Glutamatergic neuron (in vitro differentiated cells): ENCODE measurements around the gene EPHB3. TPM values are rescaled to one million over a fixed set of nuclear protein-coding genes. Genes with fewer than 3 reads are reported as not detected.
"Not testable (repeated sequence)": the region's sequence is repeated elsewhere in the genome, so short reads cannot be mapped to it uniquely, and the experiment has no call there.

ENCODE experiments used
- DNase-seq: peaks from one replicate; pipeline ENCODE4 v3.0.0; 2022
- H3K27ac Mint-ChIP-seq: one replicate; pipeline ENCODE4 v1.8.0; 2020; ENCODE audit warnings: mild to moderate bottlenecking, mixed read lengths, inconsistent platforms; ENCODE audit not compliant: unreplicated experiment
- H3K27me3 Mint-ChIP-seq: one replicate; pipeline ENCODE4 v1.8.0; 2020; ENCODE audit warnings: mild to moderate bottlenecking, moderate library complexity, mixed read lengths, inconsistent platforms; ENCODE audit not compliant: unreplicated experiment
- H3K36me3 Mint-ChIP-seq: one replicate; pipeline ENCODE4 v1.8.0; 2020; ENCODE audit warnings: mild to moderate bottlenecking, mixed read lengths, inconsistent platforms; ENCODE audit not compliant: unreplicated experiment
- H3K4me1 Mint-ChIP-seq: one replicate; pipeline ENCODE4 v1.8.0; 2020; ENCODE audit warnings: mild to moderate bottlenecking, low read depth, mixed read lengths, inconsistent platforms; ENCODE audit not compliant: unreplicated experiment
- H3K4me3 Mint-ChIP-seq: one replicate; pipeline ENCODE4 v1.8.0; 2020; ENCODE audit warnings: mild to moderate bottlenecking, mixed read lengths, inconsistent platforms; ENCODE audit not compliant: unreplicated experiment
- H3K9me3 Mint-ChIP-seq: one replicate; pipeline ENCODE4 v1.8.0; 2020; ENCODE audit warnings: mild to moderate bottlenecking, moderate library complexity, mixed read lengths, inconsistent platforms; ENCODE audit not compliant: unreplicated experiment
- total RNA-seq: library from RNA; stranded (reverse); fragmentation: NEBNext Ultra II Directional; extraction: Animal tissue kit (Norgen Biotek cat#: 25700); gene quantifications from one replicate; pipeline ENCODE4 v1.2.1, GENCODE V29; 2021; ENCODE audit not compliant: unreplicated experiment
- TF ChIP-seq, protein P1 (sequence below): fragments of 200-600 bp; sonication (generic); IDR thresholded peaks from one replicate; pipeline ENCODE4 v1.5.0; 2021; ENCODE audit not compliant: partially characterized antibody, unreplicated experiment

The EPHB3 gene
- total RNA-seq, 1 donor from 2014 or later = 5.0 TPM

DNA sequence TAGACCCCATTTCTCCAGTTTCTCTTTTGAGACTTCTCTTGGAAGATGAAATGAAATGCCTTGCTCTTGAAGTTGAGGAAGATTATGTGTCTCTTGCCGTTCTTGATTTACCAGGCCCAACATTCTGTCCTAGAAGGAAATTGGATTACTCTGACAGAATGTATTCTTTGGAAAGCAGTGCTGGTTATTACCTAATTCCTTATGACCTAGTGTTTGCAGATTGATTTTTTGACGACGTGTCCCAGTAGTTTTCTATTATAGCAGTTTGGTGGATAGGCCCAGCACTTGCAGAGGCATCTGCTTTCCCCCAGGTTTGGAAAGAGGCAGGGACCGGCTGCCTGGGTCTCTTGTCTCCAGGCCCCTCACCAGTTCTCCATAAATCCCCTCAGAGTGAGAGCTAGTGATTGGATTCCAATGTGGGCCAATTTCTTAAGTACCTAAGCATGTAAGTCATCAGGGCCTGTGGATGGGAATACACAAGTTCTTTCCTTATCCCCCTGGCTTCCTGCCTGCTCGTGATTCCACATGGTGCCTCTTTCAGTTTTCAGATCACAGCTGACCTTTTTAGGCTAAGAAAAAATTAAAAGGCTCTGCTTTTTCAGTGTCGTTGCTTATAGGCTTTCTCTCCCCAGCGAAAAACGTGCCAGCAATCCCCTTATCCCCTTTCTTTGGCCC is 50.2 kb downstream of the EPHB3 start:
- Mint-ChIP-seq H3K27ac (no peak overlapping the region), H3K27me3 (peaks cover 10% of the 10 kb centered on the region), H3K4me3 (no peak overlapping the region), H3K36me3 (peaks cover 5% of the 10 kb centered on the region), H3K9me3 (peaks cover 4% of the 10 kb centered on the region), H3K4me1 (peaks cover 5% of the 10 kb centered on the region)
- TF ChIP-seq, protein P1, sequence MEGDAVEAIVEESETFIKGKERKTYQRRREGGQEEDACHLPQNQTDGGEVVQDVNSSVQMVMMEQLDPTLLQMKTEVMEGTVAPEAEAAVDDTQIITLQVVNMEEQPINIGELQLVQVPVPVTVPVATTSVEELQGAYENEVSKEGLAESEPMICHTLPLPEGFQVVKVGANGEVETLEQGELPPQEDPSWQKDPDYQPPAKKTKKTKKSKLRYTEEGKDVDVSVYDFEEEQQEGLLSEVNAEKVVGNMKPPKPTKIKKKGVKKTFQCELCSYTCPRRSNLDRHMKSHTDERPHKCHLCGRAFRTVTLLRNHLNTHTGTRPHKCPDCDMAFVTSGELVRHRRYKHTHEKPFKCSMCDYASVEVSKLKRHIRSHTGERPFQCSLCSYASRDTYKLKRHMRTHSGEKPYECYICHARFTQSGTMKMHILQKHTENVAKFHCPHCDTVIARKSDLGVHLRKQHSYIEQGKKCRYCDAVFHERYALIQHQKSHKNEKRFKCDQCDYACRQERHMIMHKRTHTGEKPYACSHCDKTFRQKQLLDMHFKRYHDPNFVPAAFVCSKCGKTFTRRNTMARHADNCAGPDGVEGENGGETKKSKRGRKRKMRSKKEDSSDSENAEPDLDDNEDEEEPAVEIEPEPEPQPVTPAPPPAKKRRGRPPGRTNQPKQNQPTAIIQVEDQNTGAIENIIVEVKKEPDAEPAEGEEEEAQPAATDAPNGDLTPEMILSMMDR = no peak
- DNase-seq = no peak

DNA sequence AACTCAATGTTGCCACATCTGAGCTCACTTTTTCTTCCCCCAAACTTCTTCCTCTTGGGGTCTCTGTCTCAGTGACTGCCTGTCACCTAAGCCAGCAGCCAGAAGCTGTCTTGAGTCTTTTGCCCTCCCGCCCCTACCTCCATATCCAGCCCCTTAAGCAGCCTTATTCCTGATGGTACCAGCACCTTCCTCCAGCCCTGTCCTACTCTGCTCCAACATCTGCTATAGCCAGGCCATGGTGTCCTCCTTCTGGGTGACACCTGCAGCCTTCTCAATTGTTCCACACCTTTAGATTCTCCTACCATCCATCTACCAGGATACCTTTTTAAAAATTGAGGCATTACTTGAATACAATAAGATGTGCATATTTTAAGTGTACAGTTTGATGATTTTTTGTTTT is 53.8 kb downstream of the EPHB3 start:
- peaks cover 5% of the 10 kb centered on the region for H3K4me1 Mint-ChIP-seq
- no peak overlapping the region for H3K27ac Mint-ChIP-seq
- TF ChIP-seq, protein P1 = no peak
- H3K4me3 Mint-ChIP-seq = no peak overlapping the region
- peaks cover 5% of the 10 kb centered on the region for H3K36me3 Mint-ChIP-seq
- peaks cover 11% of the 10 kb centered on the region for H3K27me3 Mint-ChIP-seq
- peaks cover 7% of the 10 kb centered on the region for H3K9me3 Mint-ChIP-seq
- no peak for DNase-seq

DNA sequence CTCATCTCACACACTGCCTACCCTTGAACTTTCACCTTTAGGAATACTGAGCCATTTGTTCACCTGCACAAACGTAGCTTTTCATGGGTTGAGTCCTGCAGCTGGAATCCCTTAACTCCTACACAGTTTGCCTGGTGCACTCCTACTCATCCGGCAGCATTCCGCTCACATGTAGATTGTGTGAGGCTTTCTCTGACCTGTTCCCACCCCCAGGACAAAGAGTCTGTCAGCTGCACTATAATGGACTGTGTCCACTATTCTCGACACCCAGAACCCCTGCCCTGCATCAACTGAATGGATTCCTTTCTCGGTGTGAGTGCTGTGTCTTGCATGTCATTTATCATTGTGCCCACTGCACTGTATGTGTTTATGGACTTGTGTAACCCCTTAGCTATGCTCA is 54.9 kb downstream of the EPHB3 start:
- TF ChIP-seq, protein P1 = no peak
- Mint-ChIP-seq H3K27ac (no peak overlapping the region), H3K4me3 (no peak overlapping the region), H3K9me3 (peaks cover 7% of the 10 kb centered on the region), H3K27me3 (peaks cover 8% of the 10 kb centered on the region), H3K4me1 (peaks cover 5% of the 10 kb centered on the region), H3K36me3 (no peaks in the 10 kb centered on the region)
- DNase-seq = no peak

DNA sequence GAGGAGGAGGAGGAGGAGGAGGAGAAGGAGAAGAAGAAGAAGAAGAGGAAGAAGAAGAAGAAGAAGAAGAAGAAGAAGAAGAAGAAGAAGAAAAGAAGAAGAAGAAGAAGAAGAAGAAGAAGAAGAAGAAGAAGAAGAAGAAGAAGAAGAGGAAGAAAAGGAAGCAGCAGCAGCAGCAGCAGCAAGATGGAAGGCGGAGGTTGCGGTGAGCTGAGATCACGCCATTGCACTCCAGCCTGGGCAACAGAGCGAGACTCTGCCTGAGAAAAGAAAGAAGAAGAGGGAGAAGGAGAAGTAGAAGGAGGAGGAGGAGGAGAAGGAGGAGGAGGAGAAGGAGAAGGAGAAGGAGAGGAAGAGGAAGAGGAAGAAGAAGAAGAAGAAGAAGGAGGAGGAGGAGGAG is 55.7 kb downstream of the EPHB3 start:
- H3K27me3 Mint-ChIP-seq, DNase-seq, H3K27ac Mint-ChIP-seq: not testable (repeated sequence)

DNA sequence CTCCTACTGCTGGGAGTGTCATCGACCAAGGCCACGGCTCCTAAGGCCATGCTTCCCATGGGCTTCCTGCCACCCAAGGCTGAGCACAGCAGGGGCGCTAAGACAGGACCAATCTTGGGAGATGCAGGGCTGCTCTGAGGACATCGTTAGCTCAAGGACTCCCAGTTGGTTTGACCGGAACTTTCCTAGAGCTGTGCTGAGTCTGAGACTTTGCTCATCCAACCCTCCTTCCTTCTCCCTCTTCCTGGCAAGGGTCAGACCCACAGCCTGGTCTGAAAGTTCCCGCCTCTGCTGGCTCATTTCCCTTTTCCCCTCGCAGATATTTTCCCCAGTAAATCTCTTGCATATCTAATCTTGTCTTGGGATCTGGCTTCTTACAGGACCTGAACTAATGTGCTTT is 57.2 kb downstream of the EPHB3 start:
- no peak overlapping the region for H3K4me3 Mint-ChIP-seq
- no peak overlapping the region for H3K27ac Mint-ChIP-seq
- DNase-seq = no peak
- H3K4me1 Mint-ChIP-seq = peaks cover under 1% of the 10 kb centered on the region
- peaks cover 5% of the 10 kb centered on the region for H3K9me3 Mint-ChIP-seq
- TF ChIP-seq, protein P1 = no peak
- H3K27me3 Mint-ChIP-seq = peaks cover 8% of the 10 kb centered on the region
- H3K36me3 Mint-ChIP-seq = no peaks in the 10 kb centered on the region

More for the DNA sequence above, 55.7 kb downstream of the EPHB3 start:
- H3K4me3 Mint-ChIP-seq, H3K36me3 Mint-ChIP-seq, H3K9me3 Mint-ChIP-seq, H3K4me1 Mint-ChIP-seq: not testable (repeated sequence)
